G401.6 (cell line): ENCODE data around the gene NDUFB10.
A peak's percentile ranks its signal among the peaks of the same experiment; 100 is the strongest.
"Not testable (repeated sequence)": the region's sequence is repeated elsewhere in the genome, so short reads cannot be mapped to it uniquely, and the experiment has no call there.

Source experiments
- FAIRE-seq: peaks from 2 replicates; lab custom pipeline; 2012; peaks lifted over from hg19 to GRCh38; lab: Jason Lieb, UNC

The NDUFB10 gene

GRCh38 chr16:1946495-1947368, 12.6 kb upstream of the NDUFB10 start:
- no peak for FAIRE-seq

GRCh38 chr16:1947369-1947670, 12.0 kb upstream of the NDUFB10 start:
- no peak for FAIRE-seq

- no peak for FAIRE-seq
Measured at GRCh38 chr16:1949507-1949906, 9.8 kb upstream of the NDUFB10 start.

GRCh38 chr16:1950047-1950446, 9.3 kb upstream of the NDUFB10 start:
- FAIRE-seq, result no peak

- FAIRE-seq, result no peak
Measured at GRCh38 chr16:1950559-1950958, 8.8 kb upstream of the NDUFB10 start.

GRCh38 chr16:1953734-1954133, 5.6 kb upstream of the NDUFB10 start:
- no peak for FAIRE-seq

- FAIRE-seq, result not testable (repeated sequence)
Measured at GRCh38 chr16:1957434-1958142, 1.8 kb upstream of the NDUFB10 start.

GRCh38 chr16:1958143-1958491, 1.2 kb upstream of the NDUFB10 start:
- not testable (repeated sequence) for FAIRE-seq

GRCh38 chr16:1958715-1959268, 546 bp upstream of the NDUFB10 start:
- FAIRE-seq, result no peak

- peak; percentile 93 for FAIRE-seq
Measured at GRCh38 chr16:1960665-1961630, 1.6 kb downstream of the NDUFB10 start.

GRCh38 chr16:1961651-1962067, 2.3 kb downstream of the NDUFB10 start:
- peak; percentile 50 for FAIRE-seq

- not testable (repeated sequence) for FAIRE-seq
Measured at GRCh38 chr16:1962161-1963153, 3.1 kb downstream of the NDUFB10 start.

GRCh38 chr16:1963806-1964505, 4.6 kb downstream of the NDUFB10 start:
- no peak for FAIRE-seq

- FAIRE-seq, result peak; percentile 97
Measured at GRCh38 chr16:1964506-1965395, 5.4 kb downstream of the NDUFB10 start, which contains the start of gene RPS2. Gene RPS2, minus strand, starts transcription at chr16:1964826. Its CDS starts 201 bp downstream, at chr16:1964625.

- FAIRE-seq, result no peak
Measured at GRCh38 chr16:1965396-1966001, 6.2 kb downstream of the NDUFB10 start.

GRCh38 chr16:1966460-1966859, 7.1 kb downstream of the NDUFB10 start, which contains the start of gene RNF151:
Gene RNF151, plus strand, starts transcription at chr16:1966856. Its CDS starts 26 bp downstream, at chr16:1966882.
- no peak for FAIRE-seq

- FAIRE-seq, result no peak
Measured at GRCh38 chr16:1968146-1968953, 9.0 kb downstream of the NDUFB10 start.
